ENCODE data around the gene YTHDF1.
"Not testable (repeated sequence)": the region's sequence is repeated elsewhere in the genome, so short reads cannot be mapped to it uniquely, and the experiment has no call there.

The YTHDF1 gene
- 45.5 to 47.5 reads per million in 2 donors for total RNA-seq

- DNase-seq: peak; percentile 88 to 98 (median 93)
These were observed at the start of gene YTHDF1 for GRCh38 chr20:63216041-63216848. Gene YTHDF1, minus strand, starts transcription at chr20:63216131. Its CDS starts 239 bp downstream, at chr20:63215892.

GRCh38 chr20:63264519-63264918 lies 48.6 kb upstream of the YTHDF1 start:
- DNase-seq: no peak

- no peak for DNase-seq
These were observed 48.1 kb upstream of the YTHDF1 start for GRCh38 chr20:63264000-63264399.

- no peak for DNase-seq
These were observed 46.9 kb upstream of the YTHDF1 start for GRCh38 chr20:63262836-63263235.

- DNase-seq: no peak
These were observed 46.0 kb upstream of the YTHDF1 start for GRCh38 chr20:63261795-63262528.

GRCh38 chr20:63261060-63261794 lies 45.3 kb upstream of the YTHDF1 start:
- DNase-seq: no peak

- DNase-seq: no peak
These were observed 44.6 kb upstream of the YTHDF1 start for GRCh38 chr20:63260521-63260920.

GRCh38 chr20:63259734-63260460 lies 44.0 kb upstream of the YTHDF1 start:
- no peak for DNase-seq

- DNase-seq: no peak
These were observed 42.9 kb upstream of the YTHDF1 start for GRCh38 chr20:63258781-63259180.

GRCh38 chr20:63257629-63258028 lies 41.7 kb upstream of the YTHDF1 start:
- DNase-seq: no peak

GRCh38 chr20:63256954-63257353 lies 41.0 kb upstream of the YTHDF1 start:
- no peak for DNase-seq

- DNase-seq: no peak
These were observed 40.2 kb upstream of the YTHDF1 start for GRCh38 chr20:63255931-63256704.

- no peak for DNase-seq
These were observed 38.9 kb upstream of the YTHDF1 start for GRCh38 chr20:63254606-63255384.

GRCh38 chr20:63254232-63254605 lies 38.3 kb upstream of the YTHDF1 start, which contains the start of gene NKAIN4:
Gene NKAIN4, minus strand, starts transcription at chr20:63254463. Its CDS starts 13 bp downstream, at chr20:63254450.
- no peak for DNase-seq

- DNase-seq: no peak
These were observed 37.7 kb upstream of the YTHDF1 start for GRCh38 chr20:63253438-63254231.

GRCh38 chr20:63253065-63253437 lies 37.1 kb upstream of the YTHDF1 start:
- DNase-seq: no peak

GRCh38 chr20:63252284-63252711 lies 36.4 kb upstream of the YTHDF1 start:
- DNase-seq: no peak

- DNase-seq: not testable (repeated sequence)
These were observed 35.4 kb upstream of the YTHDF1 start for GRCh38 chr20:63251350-63251749.

- no peak for DNase-seq
These were observed 34.0 kb upstream of the YTHDF1 start for GRCh38 chr20:63249891-63250290.
